NCI-H345 (cell line): ENCODE results near the gene PPP3CB.
"Not testable (repeated sequence)": the region's sequence is repeated elsewhere in the genome, so short reads cannot be mapped to it uniquely, and the experiment has no call there.

ENCODE experiments used
- DNase-seq: peaks from one replicate; lab custom pipeline; 2025; lab: John Stamatoyannopoulos, UW

Gene PPP3CB

GRCh38 chr10:73414230-73414945 is 81.4 kb downstream of the PPP3CB start:
- DNase-seq, result peak; percentile 42

- DNase-seq, result peak; percentile 89
Observed at GRCh38 chr10:73413528-73414229, 82.1 kb downstream of the PPP3CB start, which contains the start of gene ANXA7. ANXA7 (minus strand) TSS chr10:73414058; CDS start chr10:73400856, 13,202 bp downstream.

- peak; percentile 47 for DNase-seq
Observed at GRCh38 chr10:73413108-73413527, 82.7 kb downstream of the PPP3CB start.

- no peak for DNase-seq
Observed at GRCh38 chr10:73410897-73411296, 84.9 kb downstream of the PPP3CB start.

GRCh38 chr10:73408978-73409521 is 86.8 kb downstream of the PPP3CB start:
- DNase-seq, result no peak

GRCh38 chr10:73408061-73408460 is 87.8 kb downstream of the PPP3CB start:
- no peak for DNase-seq

GRCh38 chr10:73407495-73407894 is 88.3 kb downstream of the PPP3CB start:
- no peak for DNase-seq

GRCh38 chr10:73406846-73407245 is 89.0 kb downstream of the PPP3CB start:
- DNase-seq, result no peak

GRCh38 chr10:73405556-73405955 is 90.3 kb downstream of the PPP3CB start:
- no peak for DNase-seq

GRCh38 chr10:73404690-73405089 is 91.1 kb downstream of the PPP3CB start:
- DNase-seq, result no peak

- DNase-seq, result no peak
Observed at GRCh38 chr10:73401636-73402035, 94.2 kb downstream of the PPP3CB start.

- no peak for DNase-seq
Observed at GRCh38 chr10:73399063-73399462, 96.8 kb downstream of the PPP3CB start.

- no peak for DNase-seq
Observed at GRCh38 chr10:73398024-73398423, 97.8 kb downstream of the PPP3CB start.

- not testable (repeated sequence) for DNase-seq
Observed at GRCh38 chr10:73394325-73394724, 101.5 kb downstream of the PPP3CB start.

- no peak for DNase-seq
Observed at GRCh38 chr10:73388228-73388627, 107.6 kb downstream of the PPP3CB start.

GRCh38 chr10:73386583-73386982 is 109.2 kb downstream of the PPP3CB start:
- DNase-seq, result no peak
